H1 (cell line): Measurements from ENCODE around the gene TFF2. TPM values are rescaled to one million over a fixed set of nuclear protein-coding genes. Genes with fewer than 3 reads are reported as not detected.

Experiments
- CTCF ChIP-seq, 3 experiments: IDR thresholded peaks; 1 replicate in 2 of 3; 2 replicates in 1 of 3; pipeline versions ENCODE4 v1.5.1 to v1.6.1; 2011; ENCODE audit warnings: low read length in 3 of 3, mild to moderate bottlenecking in 3 of 3, inconsistent platforms in 2 of 3, low read depth in 1 of 3, moderate library complexity in 1 of 3; ENCODE audit not compliant: insufficient read depth in 1 of 3; ENCODE audit errors: control extremely low read depth in 1 of 3
- TEAD4 ChIP-seq: IDR thresholded peaks from 2 replicates; pipeline ENCODE4 v1.6.1; 2012; ENCODE audit warnings: low read depth, low read length, inconsistent platforms, mixed read lengths
- polyA plus RNA-seq, 7 experiments: library from polyadenylated mRNA; depleted of rRNA in 3 of 7; stranded (reverse) in 5 of 7; unstranded in 2 of 7; fragments of >200 nt in 5 of 7; fragments of 200-250 nt in 2 of 7; gene quantifications; 1 replicate in 5 of 7; 2 replicates in 1 of 7; 4 replicates in 1 of 7; pipeline versions ENCODE4 v1.2.1 to v1.2.3, GENCODE V29; 2011 to 2013; ENCODE audit warnings: missing spikeins in 2 of 7, mixed read lengths in 2 of 7
- total RNA-seq: library from RNA; stranded (reverse); fragmentation: NEBNext Ultra II Directional; extraction: Animal tissue kit (Norgen Biotek cat#: 25700); gene quantifications from 2 replicates; pipeline ENCODE4 v1.2.1, GENCODE V29; 2021

TFF2 gene
- total and polyA plus RNA-seq, 2 of the 8 experiments (the other 6 are each of a cell fraction or from before 2014, with no cell fraction given) = not detected

DNA sequence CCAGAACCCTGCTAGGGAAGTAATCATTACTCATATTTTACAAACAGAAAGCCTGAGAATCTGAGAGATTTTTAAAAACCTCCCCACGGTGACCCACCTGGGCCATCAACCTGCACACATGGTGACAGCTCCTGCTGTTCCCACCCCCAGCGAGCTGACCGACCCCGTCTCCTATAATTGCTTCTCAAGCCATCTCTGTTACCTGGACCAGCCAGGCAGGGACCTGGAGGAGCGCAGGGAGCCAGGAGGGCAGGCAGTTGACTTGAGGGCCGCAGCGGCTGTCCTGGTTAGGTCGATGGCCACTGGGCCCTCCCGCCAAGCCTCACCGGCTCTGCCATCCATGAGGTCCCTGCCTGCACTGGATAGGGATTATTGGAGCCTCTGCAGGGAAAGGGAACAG lies 7.7 kb downstream of the TFF2 start (continued):
- TF ChIP-seq TEAD4 = no peak
- no peak for TF ChIP-seq CTCF (IDR thresholded peaks at IDR 0.05; ENCODE audit: control extremely low read depth in 1 of 3, insufficient read depth in 1 of 3, low read depth in 1 of 3, low read length in 3 of 3)
